ENCODE measurements around the gene RALGPS1. TPM values are rescaled to one million over a fixed set of nuclear protein-coding genes. Genes with fewer than 3 reads are reported as not detected.
A peak's percentile ranks its signal among the peaks of the same experiment; 100 is the strongest.

The RALGPS1 gene
- total RNA-seq, 1 donor from 2014 or later: 15.3 TPM

GRCh38 chr9:127192744-127193143 lies 278.2 kb downstream of the RALGPS1 start:
- DNase-seq (ENCODE audit: missing footprints) (no peak), ATAC-seq (no peak)
- intact Hi-C loops (cut with DNase I): no loop called here

DNA sequence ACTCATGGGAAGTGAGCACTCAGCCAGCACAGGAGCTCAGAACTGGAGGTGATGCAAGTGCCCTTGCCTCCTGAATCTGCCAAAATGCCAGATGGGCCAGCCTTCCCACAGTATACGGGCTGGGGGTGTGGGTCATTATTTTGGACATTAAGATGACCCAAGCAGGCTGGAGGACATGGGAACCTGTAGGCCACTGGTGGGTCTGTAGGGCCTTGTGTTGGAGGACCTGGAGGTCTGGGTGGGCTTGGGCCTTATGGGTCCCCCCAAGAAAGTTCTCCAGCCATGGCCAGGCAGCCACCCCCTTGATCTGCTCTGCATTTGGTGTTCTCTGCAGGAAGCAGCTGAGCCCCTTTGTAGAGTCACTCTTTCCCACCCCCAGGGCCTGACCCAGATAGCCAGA lies 278.9 kb downstream of the RALGPS1 start:
- intact Hi-C loops (cut with DNase I): no loop called here
- no peak for ATAC-seq

DNA sequence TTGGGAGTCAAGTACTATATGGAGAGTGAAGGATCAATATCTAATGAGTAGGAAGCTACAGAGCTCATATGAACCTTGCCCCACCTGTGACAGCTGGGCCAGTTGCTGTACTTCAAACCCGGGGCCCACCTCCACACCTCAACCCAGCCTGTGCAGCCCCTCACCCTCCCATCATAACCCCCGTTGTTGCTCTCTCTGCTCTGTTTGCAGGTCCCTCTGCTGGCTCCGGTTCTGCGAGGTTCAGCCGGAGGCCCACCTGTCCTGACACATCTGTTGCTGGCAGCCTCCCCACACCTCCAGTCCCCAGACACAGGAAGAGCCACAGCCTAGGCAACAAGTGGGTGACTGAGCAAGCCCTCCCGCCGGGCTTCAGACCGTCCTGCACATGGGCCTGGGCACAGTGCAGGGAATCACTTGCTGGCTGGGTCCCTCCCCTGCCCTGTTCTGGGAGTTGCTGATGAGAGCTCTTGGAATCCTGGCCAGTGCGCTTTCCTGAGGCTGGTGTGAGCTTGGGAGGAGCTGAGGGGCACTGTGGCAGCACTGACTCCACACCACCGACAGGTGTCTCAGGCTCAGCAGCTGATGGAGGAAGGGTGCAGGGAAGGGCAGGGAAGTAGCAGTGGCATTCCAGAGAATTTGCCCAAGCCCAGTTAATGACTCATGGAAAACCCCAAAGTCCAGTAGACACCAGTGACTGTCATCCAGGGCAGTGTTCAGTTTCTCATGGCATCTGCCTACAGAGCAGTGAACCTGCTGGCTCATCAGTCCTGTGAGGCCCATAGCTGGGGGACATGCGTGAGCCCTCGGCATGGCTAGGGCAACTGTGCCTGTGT lies 280.5 kb downstream of the RALGPS1 start:
- peak; percentile 45 for DNase-seq (ENCODE audit: missing footprints)

More for the DNA sequence above, 278.9 kb downstream of the RALGPS1 start:
- peak; percentile 37 for DNase-seq (ENCODE audit: missing footprints)

GRCh38 chr9:127195976-127196825 lies 281.6 kb downstream of the RALGPS1 start:
- intact Hi-C loops (cut with DNase I): no loop called here
- ATAC-seq (no peak), DNase-seq (ENCODE audit: missing footprints) (peak; percentile 53)

More for the DNA sequence above, 280.5 kb downstream of the RALGPS1 start:
- intact Hi-C loops (cut with DNase I): no loop called here
- ATAC-seq: no peak

GRCh38 chr9:127196826-127197145 lies 282.2 kb downstream of the RALGPS1 start:
- intact Hi-C loops (cut with DNase I): no loop called here

GRCh38 chr9:127197186-127197860 lies 282.7 kb downstream of the RALGPS1 start:
- DNase-seq (ENCODE audit: missing footprints) (peak; percentile 52), ATAC-seq (peak; percentile 53)
- intact Hi-C loops (cut with DNase I): no loop called here

More at GRCh38 chr9:127196826-127197145, 282.2 kb downstream of the RALGPS1 start:
- DNase-seq (ENCODE audit: missing footprints) (peak; percentile 59), ATAC-seq (no peak)

DNA sequence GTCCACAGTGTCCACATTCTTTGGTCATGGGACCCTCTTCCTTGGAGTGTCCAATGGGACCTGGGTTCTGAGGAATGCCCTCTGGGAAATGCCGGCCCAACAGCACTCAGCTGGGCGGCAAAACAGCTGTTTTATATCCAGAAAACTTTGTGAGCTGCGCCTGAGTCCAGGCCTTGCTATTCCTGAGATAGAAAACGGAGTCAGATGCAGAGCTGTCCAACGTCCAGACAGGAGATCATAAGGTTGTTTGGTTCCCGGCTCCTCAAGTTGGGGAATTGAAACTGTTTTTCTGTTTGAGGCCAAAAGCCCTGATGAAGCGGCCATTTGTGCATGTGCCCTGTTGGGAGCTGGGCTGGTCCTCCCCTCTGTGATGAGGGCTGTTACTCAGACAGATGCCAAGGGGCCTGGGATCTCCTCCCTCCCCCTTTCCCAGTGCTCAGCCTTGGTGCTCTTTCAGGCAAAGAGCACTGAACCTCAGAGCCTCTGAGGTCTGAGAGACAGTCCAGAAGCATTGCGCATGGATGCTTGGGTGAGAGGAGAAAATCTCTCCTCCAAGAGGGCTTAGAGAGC lies 283.4 kb downstream of the RALGPS1 start:
- DNase-seq (ENCODE audit: missing footprints) (peak; percentile 63), ATAC-seq (peak; percentile 33)
- intact Hi-C loops (cut with DNase I): no loop called here

DNA sequence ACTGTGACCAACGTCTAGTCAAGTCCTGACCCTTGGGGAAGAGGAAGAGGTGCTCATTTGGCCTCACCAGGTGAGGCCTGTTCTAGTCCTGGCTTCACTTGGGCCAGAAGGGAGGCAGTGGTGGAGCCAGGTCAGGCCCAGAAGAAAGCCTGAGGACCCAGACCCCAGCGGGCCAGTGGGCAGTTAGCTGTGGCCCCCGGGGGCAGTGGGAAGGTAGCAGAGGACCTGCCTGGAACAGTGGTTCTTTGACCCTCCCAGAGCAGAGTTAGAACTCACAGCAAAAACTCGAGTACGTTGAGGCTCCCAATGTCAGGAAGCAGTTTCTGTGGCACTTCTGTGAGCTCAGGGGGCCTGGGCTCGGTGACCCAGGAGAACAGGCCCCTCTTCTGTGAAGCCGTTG lies 284.0 kb downstream of the RALGPS1 start:
- ATAC-seq (no peak), DNase-seq (ENCODE audit: missing footprints) (peak; percentile 18)
- intact Hi-C loops (cut with DNase I): no loop called here

- ATAC-seq: peak; percentile 70
- intact Hi-C loops (cut with DNase I): loop anchor here (1.0 kb wide), 2 partner anchors 234 to 259 kb away; no protein-coding TSS in a partner anchor
- peak; percentile 76 for DNase-seq (ENCODE audit: missing footprints)
Measured at GRCh38 chr9:127199001-127199791, 284.6 kb downstream of the RALGPS1 start.

GRCh38 chr9:127200106-127200862 lies 285.7 kb downstream of the RALGPS1 start:
- no peak for ATAC-seq
- peak; percentile 48 for DNase-seq (ENCODE audit: missing footprints)
- intact Hi-C loops (cut with DNase I): no loop called here

DNA sequence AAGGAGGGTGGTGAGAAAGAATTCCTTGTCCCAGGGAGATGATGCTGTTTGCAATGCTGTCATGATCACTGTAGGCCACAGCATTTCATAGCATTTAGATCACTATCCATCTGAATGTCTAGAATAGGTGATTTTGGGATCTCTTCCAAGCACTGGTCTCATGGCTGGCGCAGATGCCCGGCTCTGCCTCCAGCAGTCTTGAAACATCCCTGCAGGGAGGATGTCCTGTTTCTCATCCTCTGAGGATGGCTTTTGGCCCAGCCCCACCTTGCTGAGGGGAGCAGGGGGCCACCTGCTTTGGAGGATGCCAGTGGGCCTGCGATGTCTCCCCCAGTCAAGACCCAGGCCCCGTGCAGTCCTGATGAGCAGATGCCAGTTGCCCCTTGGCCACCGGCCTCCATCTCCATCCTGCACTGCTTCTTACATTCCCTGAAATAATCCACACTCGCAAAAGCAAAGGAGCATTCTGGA lies 286.5 kb downstream of the RALGPS1 start:
- no peak for ATAC-seq
- peak; percentile 22 for DNase-seq (ENCODE audit: missing footprints)
- intact Hi-C loops (cut with DNase I): no loop called here

DNA sequence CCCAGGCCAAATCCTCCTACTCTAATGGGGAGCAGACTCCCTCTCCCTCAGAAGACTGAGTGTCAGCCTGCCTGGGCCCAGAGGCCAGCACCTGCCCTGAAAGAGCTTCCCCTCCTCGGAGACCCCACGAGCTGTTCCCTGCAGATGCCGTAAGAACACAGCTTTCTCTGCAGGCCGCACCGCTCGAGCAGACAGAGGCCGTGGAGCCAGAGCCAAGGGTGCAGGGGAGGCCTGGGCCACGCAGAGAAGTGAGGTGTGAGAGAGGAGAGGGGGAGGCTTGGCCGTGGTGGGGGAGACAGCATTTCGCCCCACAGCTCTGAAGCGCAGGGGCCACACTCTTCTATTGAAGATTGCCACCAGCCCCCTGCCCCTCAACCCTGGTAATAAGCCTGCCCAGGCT lies 287.1 kb downstream of the RALGPS1 start:
- intact Hi-C loops (cut with DNase I): no loop called here
- DNase-seq (ENCODE audit: missing footprints) (peak; percentile 39), ATAC-seq (no peak)

GRCh38 chr9:127202461-127203169 lies 288.0 kb downstream of the RALGPS1 start:
- peak; percentile 18 for DNase-seq (ENCODE audit: missing footprints)
- no peak for ATAC-seq
- intact Hi-C loops (cut with DNase I): no loop called here

DNA sequence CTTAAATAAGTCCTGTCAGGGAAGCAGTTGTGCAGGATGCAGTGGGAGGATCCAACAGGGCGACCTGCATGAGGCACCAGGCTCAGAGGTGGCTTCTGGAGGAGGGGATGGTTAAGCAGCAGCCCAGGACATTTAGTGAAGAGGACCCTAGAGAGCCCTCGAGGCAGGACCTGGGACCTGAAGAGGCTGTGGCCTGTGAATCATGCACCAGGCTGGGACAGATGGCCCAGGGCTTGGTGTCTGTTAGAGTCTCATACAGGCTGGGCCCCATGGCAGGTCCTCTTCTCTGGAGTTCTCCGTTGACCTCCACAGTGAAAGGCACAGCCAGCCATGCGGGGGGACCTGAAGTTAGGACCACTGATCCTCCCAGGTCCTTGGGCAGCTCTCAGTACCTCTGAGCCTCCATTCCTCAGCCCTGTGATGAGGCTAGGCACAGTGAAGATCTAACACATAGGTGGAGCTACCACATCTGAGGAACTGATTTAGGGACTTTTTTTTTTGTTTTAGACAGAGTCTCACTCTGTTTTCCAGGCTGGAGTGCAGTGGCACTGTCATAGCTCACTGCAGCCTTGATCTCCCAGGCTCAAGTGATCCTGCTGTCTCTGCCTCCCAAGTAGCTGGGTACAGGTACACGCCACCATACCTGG lies 289.2 kb downstream of the RALGPS1 start:
- DNase-seq (ENCODE audit: missing footprints): peak; percentile 56
- intact Hi-C loops (cut with DNase I): no loop called here
- ATAC-seq: no peak

DNA sequence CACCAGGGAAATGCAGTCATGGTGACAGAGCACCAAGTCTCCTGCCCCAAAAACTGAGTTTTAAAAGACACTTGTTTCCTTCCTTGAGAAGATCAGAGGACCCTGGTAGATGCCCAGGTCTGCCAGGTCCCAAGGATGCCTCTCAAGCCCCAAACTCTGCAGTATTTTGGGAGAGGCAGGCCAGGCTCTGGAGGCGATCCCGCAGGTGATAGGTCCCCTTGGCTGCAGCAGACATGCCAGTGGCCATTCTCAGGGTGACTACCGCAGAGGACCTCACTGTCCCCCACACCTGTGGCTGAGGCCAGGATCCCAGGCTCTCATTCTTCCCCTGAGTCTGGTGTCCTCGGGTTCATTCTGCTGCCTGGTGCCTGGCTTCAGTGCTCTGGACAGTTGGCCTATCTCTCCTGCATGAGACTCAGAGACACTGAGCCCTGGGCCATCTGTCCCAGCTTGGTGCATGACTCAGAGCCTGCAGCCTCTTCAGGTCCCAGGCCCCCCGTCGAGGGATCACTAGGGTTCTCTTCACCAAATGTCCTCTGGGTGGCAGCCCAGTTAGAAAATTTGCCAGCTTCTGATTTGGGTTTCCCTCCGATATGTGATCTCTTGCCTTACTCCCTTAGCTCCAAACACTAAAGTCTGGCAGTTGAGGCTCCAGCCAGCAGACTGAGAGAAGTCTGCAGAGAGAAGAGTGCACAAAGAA lies 290.3 kb downstream of the RALGPS1 start:
- DNase-seq (ENCODE audit: missing footprints) (peak; percentile 61), ATAC-seq (no peak)
- intact Hi-C loops (cut with DNase I): no loop called here

DNA sequence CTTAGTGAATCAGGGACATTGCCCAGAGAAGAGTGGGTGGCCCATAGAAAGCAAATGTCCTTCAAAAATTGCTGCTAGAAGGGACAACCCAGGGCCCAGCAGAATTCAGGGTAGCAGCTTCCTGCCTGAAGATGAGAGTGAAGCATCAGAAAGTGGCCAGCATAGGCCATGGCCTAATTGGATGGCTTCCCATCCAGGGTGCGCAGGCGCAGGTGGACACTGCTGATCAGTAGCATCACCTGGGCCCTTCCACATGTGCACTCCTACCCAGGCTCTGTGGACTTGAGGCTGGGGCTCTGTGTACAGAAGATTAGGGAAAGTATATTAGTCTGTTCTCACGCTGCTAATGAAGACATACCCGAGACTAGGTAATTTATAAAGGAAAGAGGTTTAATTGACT lies 291.4 kb downstream of the RALGPS1 start:
- ATAC-seq: no peak
- intact Hi-C loops (cut with DNase I): no loop called here
- peak; percentile 32 for DNase-seq (ENCODE audit: missing footprints)
